Astrocyte (in vitro differentiated cells and primary cell): ENCODE measurements around the gene S100A6. TPM values are rescaled to one million over a fixed set of nuclear protein-coding genes. Genes with fewer than 3 reads are reported as not detected.

Source experiments
- DNase-seq: peaks from one replicate; pipeline ENCODE4 v3.0.0-alpha.2; 2010; ENCODE audit warnings: low read depth
- FAIRE-seq: peaks from 2 replicates; lab custom pipeline; 2011; peaks lifted over from hg19 to GRCh38; lab: Jason Lieb, UNC
- H2AFZ ChIP-seq: 2 replicates; pipeline ENCODE4 v1.6.0; 2012; ENCODE audit warnings: low read depth, low read length, inconsistent platforms
- H3K27ac ChIP-seq: 2 replicates; pipeline ENCODE4 v1.5.1; 2011; ENCODE audit warnings: low read depth, low read length, inconsistent platforms
- H3K27me3 ChIP-seq: 2 replicates; pipeline ENCODE4 v1.6.0; 2011; ENCODE audit warnings: low read length, inconsistent platforms; ENCODE audit not compliant: insufficient read depth
- H3K36me3 ChIP-seq: 2 replicates; pipeline ENCODE4 v1.5.1; 2011; ENCODE audit warnings: low read length, inconsistent platforms; ENCODE audit not compliant: insufficient read depth
- H3K4me1 ChIP-seq: 2 replicates; pipeline ENCODE4 v1.5.1; 2011; ENCODE audit warnings: low read length, inconsistent platforms; ENCODE audit not compliant: insufficient read depth
- H3K4me2 ChIP-seq: 2 replicates; pipeline ENCODE4 v1.6.0; 2012; ENCODE audit warnings: low read length, inconsistent platforms
- H3K4me3 ChIP-seq: 2 replicates; pipeline ENCODE4 v1.5.1; 2011; ENCODE audit warnings: low read depth, mild to moderate bottlenecking, low read length, inconsistent platforms; ENCODE audit not compliant: insufficient read depth
- H3K79me2 ChIP-seq: 2 replicates; pipeline ENCODE4 v1.6.0; 2012; ENCODE audit warnings: mild to moderate bottlenecking, low read length, inconsistent platforms; ENCODE audit not compliant: insufficient read depth
- H3K9ac ChIP-seq: 2 replicates; pipeline ENCODE4 v1.6.0; 2012; ENCODE audit warnings: mild to moderate bottlenecking, low read length, inconsistent platforms
- H3K9me3 ChIP-seq: 2 replicates; pipeline ENCODE4 v1.5.1; 2012; ENCODE audit warnings: low read depth, mild to moderate bottlenecking, low read length, inconsistent platforms; ENCODE audit not compliant: insufficient read depth
- H4K20me1 ChIP-seq: 2 replicates; pipeline ENCODE4 v1.6.0; 2012; ENCODE audit warnings: low read length, inconsistent platforms; ENCODE audit not compliant: insufficient read depth
- H3K27ac Mint-ChIP-seq: one replicate; pipeline ENCODE4 v1.8.0; 2021; ENCODE audit warnings: mild to moderate bottlenecking, mixed read lengths; ENCODE audit not compliant: unreplicated experiment
- H3K27me3 Mint-ChIP-seq: one replicate; pipeline ENCODE4 v1.8.0; 2021; ENCODE audit warnings: low read depth, mixed read lengths; ENCODE audit not compliant: unreplicated experiment
- H3K36me3 Mint-ChIP-seq: one replicate; pipeline ENCODE4 v1.8.0; 2021; ENCODE audit warnings: low read depth, mixed read lengths; ENCODE audit not compliant: unreplicated experiment
- H3K4me1 Mint-ChIP-seq: one replicate; pipeline ENCODE4 v1.8.0; 2021; ENCODE audit warnings: low read depth, mixed read lengths; ENCODE audit not compliant: unreplicated experiment
- H3K4me3 Mint-ChIP-seq: one replicate; pipeline ENCODE4 v1.8.0; 2021; ENCODE audit warnings: mild to moderate bottlenecking, moderate library complexity, mixed read lengths; ENCODE audit not compliant: unreplicated experiment
- H3K9me3 Mint-ChIP-seq: one replicate; pipeline ENCODE4 v1.8.0; 2021; ENCODE audit warnings: mild to moderate bottlenecking, mixed read lengths; ENCODE audit not compliant: unreplicated experiment
- CTCF ChIP-seq: IDR thresholded peaks from 2 replicates; pipeline ENCODE4 v1.5.1; 2011; ENCODE audit warnings: low read depth, mild to moderate bottlenecking, inconsistent platforms, low read length, moderate library complexity; ENCODE audit not compliant: insufficient read depth
- EZH2 ChIP-seq: IDR thresholded peaks from 2 replicates; pipeline ENCODE4 v1.6.1; 2012; ENCODE audit warnings: mild to moderate bottlenecking, low read length, inconsistent platforms; ENCODE audit not compliant: insufficient read depth
- total RNA-seq: library from RNA; stranded (reverse); gene quantifications from 2 replicates; pipeline ENCODE4 v1.2.1, GENCODE V29; 2021

S100A6 gene
- total RNA-seq, 1 donor from 2014 or later: 125 TPM

DNA sequence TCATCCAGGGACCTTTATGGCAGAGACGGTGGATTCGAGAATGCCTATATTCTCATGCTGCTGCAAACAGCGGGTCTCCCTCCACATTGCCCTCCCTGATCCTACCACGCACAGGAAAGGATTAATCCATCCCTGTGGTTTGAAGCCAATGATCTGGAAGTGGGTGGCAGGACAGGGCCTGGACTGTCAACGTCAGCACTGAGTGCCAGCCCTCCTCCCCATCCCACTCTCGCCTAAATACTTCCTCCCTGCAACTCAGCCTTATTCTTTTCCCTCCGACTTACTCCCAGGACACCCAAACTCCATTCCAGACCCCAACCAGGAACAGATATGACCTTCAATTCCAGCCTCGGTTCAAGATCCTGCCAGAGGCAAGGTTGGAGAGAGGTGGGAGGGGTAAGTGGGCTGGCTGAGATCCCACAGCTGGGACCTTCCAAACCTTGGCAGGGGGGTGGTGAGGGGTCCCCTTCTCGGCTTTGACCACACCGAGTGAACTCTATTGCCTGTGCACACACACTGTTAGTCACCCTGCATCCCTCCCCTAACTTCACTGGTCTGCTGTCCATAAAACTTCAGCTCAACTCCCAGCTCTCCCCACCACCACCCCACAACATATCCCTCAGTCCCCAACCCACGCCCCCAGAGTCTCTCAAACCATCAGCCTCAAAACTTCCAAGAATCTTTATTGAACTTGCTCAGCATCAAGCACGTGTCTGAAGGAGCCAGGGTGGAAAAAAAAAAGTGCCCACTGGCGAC is 7.3 kb upstream of the S100A6 start:
- Histone ChIP-seq H3K4me2 (no peak overlapping the region), H3K27ac (no peak overlapping the region)

GRCh38 chr1:153541641-153542590 is 6.1 kb upstream of the S100A6 start:
- no peak overlapping the region for H2AFZ ChIP-seq
- peak overlapping the region; percentile 72 for H3K27ac Mint-ChIP-seq

More for the DNA sequence above, 7.3 kb upstream of the S100A6 start:
- Histone ChIP-seq H3K36me3 (no peaks in the 10 kb centered on the region), H3K79me2 (no peaks in the 10 kb centered on the region), H2AFZ (no peak overlapping the region), H3K4me1 (peaks cover 33% of the 10 kb centered on the region), H3K4me3 (no peak overlapping the region), H3K27me3 (no peaks in the 10 kb centered on the region), H4K20me1 (no peaks in the 10 kb centered on the region), H3K9ac (no peak overlapping the region), H3K9me3 (no peaks in the 10 kb centered on the region)
- peak overlapping the region; percentile 19 for H3K27ac Mint-ChIP-seq
- no peak overlapping the region for H3K4me3 Mint-ChIP-seq
- TF ChIP-seq CTCF (no peak), EZH2 (no peak)
- H3K4me1 Mint-ChIP-seq: peaks cover 74% of the 10 kb centered on the region
- no peak for FAIRE-seq
- no peak for DNase-seq
- H3K9me3 Mint-ChIP-seq: no peaks in the 10 kb centered on the region
- H3K36me3 Mint-ChIP-seq: peaks cover 2% of the 10 kb centered on the region
- no peaks in the 10 kb centered on the region for H3K27me3 Mint-ChIP-seq

More at GRCh38 chr1:153541641-153542590, 6.1 kb upstream of the S100A6 start:
- no peaks in the 10 kb centered on the region for H4K20me1 ChIP-seq
- H3K79me2 ChIP-seq: no peaks in the 10 kb centered on the region
- TF ChIP-seq CTCF (no peak), EZH2 (no peak)
- H3K4me1 ChIP-seq: peaks cover 33% of the 10 kb centered on the region
- DNase-seq (no peak), FAIRE-seq (no peak)
- no peak overlapping the region for H3K4me3 ChIP-seq
- no peak overlapping the region for H3K9ac ChIP-seq
- Mint-ChIP-seq H3K4me3 (no peak overlapping the region), H3K9me3 (no peaks in the 10 kb centered on the region), H3K27me3 (no peaks in the 10 kb centered on the region), H3K4me1 (peaks cover 67% of the 10 kb centered on the region), H3K36me3 (peaks cover 2% of the 10 kb centered on the region)
- no peak overlapping the region for H3K27ac ChIP-seq
- no peaks in the 10 kb centered on the region for H3K36me3 ChIP-seq
- no peaks in the 10 kb centered on the region for H3K9me3 ChIP-seq
- no peak overlapping the region for H3K4me2 ChIP-seq
- no peaks in the 10 kb centered on the region for H3K27me3 ChIP-seq
